ENCODE data around the gene KAT8. TPM values are rescaled to one million over a fixed set of nuclear protein-coding genes. Genes with fewer than 3 reads are reported as not detected.
A peak's percentile ranks its signal among the peaks of the same experiment; 100 is the strongest.

KAT8 gene
- total RNA-seq, 2 donors from 2014 or later: 51.0 to 55.8 TPM

DNA sequence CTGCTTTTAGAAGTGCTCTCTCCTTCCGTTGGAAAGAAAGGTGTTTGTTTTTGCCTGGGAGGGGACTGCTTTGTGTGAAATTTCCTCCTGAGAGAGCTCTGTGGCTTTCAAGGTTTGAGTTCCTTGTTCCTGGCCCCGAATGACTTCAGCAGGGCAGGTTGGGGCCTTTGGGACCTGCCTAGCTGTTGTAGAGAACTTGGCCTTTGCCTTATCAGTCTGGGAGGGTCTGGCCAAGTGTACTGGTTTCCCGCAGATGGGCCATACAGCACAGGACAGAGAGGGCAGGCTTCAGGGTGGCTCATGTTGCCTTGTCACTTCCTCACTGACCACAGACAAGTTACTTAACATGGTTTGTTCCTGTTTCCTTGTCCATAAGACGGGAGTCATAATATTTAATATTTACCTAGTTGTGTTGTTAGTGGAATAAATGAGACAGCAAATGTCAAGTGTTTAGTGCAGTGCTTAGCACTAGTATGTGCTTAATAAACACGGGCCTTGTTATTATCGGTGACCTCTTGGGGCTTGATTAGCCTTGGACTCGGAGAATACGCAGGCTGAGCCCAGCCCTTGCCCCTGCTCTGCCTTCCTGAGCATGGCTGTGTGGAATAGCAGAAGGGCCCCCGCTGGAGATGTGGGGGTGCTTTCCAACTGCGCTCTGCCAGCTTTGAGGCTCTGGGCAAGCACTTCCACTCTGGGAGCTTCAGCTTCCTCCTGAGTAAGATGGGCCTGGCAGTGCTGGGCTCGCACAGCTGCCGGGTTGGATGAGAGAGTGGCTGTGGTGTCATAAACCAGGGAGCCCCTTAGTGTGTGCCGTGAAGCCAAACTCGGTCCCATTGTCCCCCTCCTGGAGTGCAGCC lies 11.5 kb downstream of the KAT8 start:
- 91 to 99% methylated on average over 10 to 14 of the region's 14 CpGs for WGBS, 2 experiments (ENCODE audit: insufficient coverage in 1 of 2, insufficient read length in 1 of 2)
- H3K4me3 Mint-ChIP-seq: no peak overlapping the region
- H3K27me3 Mint-ChIP-seq (ENCODE audit: insufficient read depth): no peaks in the 10 kb centered on the region
- Histone ChIP-seq H3K27ac (ENCODE audit: low read depth, low read length) (no peak overlapping the region), H3K9me3 (ENCODE audit: control insufficient read depth, low read length) (no peaks in the 10 kb centered on the region), H3K9ac (ENCODE audit: extremely low read depth, low read length, poor library complexity, severe bottlenecking) (no peak overlapping the region), H3K27me3 (ENCODE audit: control insufficient read depth, insufficient read depth, low read length, poor library complexity, severe bottlenecking) (no peaks in the 10 kb centered on the region), H3K36me3 (ENCODE audit: control insufficient read depth, insufficient read depth, low read length) (peaks cover 19% of the 10 kb centered on the region), H3K4me3 (ENCODE audit: low read length) (no peak overlapping the region), H3K4me1 (ENCODE audit: control insufficient read depth, insufficient read depth, low read length) (peaks cover 7% of the 10 kb centered on the region)
- peaks cover 15% of the 10 kb centered on the region for H3K4me1 Mint-ChIP-seq
- no peak for DNase-seq
- no peaks in the 10 kb centered on the region for H3K9me3 Mint-ChIP-seq
- TF ChIP-seq, protein P1, sequence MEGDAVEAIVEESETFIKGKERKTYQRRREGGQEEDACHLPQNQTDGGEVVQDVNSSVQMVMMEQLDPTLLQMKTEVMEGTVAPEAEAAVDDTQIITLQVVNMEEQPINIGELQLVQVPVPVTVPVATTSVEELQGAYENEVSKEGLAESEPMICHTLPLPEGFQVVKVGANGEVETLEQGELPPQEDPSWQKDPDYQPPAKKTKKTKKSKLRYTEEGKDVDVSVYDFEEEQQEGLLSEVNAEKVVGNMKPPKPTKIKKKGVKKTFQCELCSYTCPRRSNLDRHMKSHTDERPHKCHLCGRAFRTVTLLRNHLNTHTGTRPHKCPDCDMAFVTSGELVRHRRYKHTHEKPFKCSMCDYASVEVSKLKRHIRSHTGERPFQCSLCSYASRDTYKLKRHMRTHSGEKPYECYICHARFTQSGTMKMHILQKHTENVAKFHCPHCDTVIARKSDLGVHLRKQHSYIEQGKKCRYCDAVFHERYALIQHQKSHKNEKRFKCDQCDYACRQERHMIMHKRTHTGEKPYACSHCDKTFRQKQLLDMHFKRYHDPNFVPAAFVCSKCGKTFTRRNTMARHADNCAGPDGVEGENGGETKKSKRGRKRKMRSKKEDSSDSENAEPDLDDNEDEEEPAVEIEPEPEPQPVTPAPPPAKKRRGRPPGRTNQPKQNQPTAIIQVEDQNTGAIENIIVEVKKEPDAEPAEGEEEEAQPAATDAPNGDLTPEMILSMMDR (conservative IDR thresholded peaks at IDR 0.05): no peak
- H3K36me3 Mint-ChIP-seq (ENCODE audit: low read depth): peaks cover 30% of the 10 kb centered on the region
- no peak overlapping the region for H3K27ac Mint-ChIP-seq

GRCh38 chr16:31129568-31130335 lies 12.3 kb downstream of the KAT8 start:
- H3K9me3 Mint-ChIP-seq: no peaks in the 10 kb centered on the region

DNA sequence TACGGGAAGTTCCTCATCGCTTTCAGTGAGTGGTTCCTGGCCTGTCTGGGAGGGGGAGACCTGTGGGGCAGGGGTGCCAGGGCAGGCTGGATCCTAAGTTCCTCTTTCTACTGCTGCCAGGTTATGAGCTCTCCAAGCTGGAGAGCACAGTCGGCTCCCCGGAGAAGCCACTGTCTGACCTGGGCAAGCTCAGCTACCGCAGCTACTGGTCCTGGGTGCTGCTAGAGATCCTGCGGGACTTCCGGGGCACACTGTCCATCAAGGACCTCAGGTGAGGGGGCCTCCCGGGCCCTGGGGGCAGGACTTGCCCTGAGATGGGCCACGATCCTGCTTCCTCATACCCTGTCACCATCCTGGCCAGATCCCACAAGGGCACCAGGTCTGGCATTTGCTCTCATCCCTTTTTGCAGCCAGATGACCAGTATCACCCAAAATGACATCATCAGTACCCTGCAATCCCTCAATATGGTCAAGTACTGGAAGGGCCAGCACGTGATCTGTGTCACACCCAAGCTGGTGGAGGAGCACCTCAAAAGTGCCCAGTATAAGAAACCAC lies 12.9 kb downstream of the KAT8 start:
- peaks cover 26% of the 10 kb centered on the region for H3K36me3 Mint-ChIP-seq (ENCODE audit: low read depth)
- peaks cover 10% of the 10 kb centered on the region for H3K4me1 ChIP-seq (ENCODE audit: control insufficient read depth, insufficient read depth, low read length)
- no peaks in the 10 kb centered on the region for H3K27me3 Mint-ChIP-seq (ENCODE audit: insufficient read depth)
- DNase-seq: no peak
- no peak overlapping the region for H3K9ac ChIP-seq (ENCODE audit: extremely low read depth, low read length, poor library complexity, severe bottlenecking)
- no peak overlapping the region for H3K27ac ChIP-seq (ENCODE audit: low read depth, low read length)
- peak overlapping the region; percentile 48 for H3K27ac Mint-ChIP-seq
- H3K9me3 Mint-ChIP-seq: no peaks in the 10 kb centered on the region
- H3K4me3 ChIP-seq (ENCODE audit: low read length): no peak overlapping the region
- no peaks in the 10 kb centered on the region for H3K9me3 ChIP-seq (ENCODE audit: control insufficient read depth, low read length)
- H3K4me3 Mint-ChIP-seq: no peak overlapping the region
- peaks cover 19% of the 10 kb centered on the region for H3K36me3 ChIP-seq (ENCODE audit: control insufficient read depth, insufficient read depth, low read length)
- WGBS, 2 experiments (ENCODE audit: insufficient coverage in 1 of 2, insufficient read length in 1 of 2): 96 to 100% methylated on average over 4 to 10 of the region's 10 CpGs
- H3K27me3 ChIP-seq (ENCODE audit: control insufficient read depth, insufficient read depth, low read length, poor library complexity, severe bottlenecking): no peaks in the 10 kb centered on the region
- peaks cover 21% of the 10 kb centered on the region for H3K4me1 Mint-ChIP-seq
- TF ChIP-seq, protein P1 (conservative IDR thresholded peaks at IDR 0.05): no peak

More at GRCh38 chr16:31129568-31130335, 12.3 kb downstream of the KAT8 start:
- H3K4me3 ChIP-seq (ENCODE audit: low read length): no peak overlapping the region
- no peaks in the 10 kb centered on the region for H3K27me3 ChIP-seq (ENCODE audit: control insufficient read depth, insufficient read depth, low read length, poor library complexity, severe bottlenecking)
- 92 to 94% methylated on average over 25 to 29 of the region's 29 CpGs for WGBS, 2 experiments (ENCODE audit: insufficient coverage in 1 of 2, insufficient read length in 1 of 2)
- TF ChIP-seq, protein P1 (conservative IDR thresholded peaks at IDR 0.05): no peak
- no peaks in the 10 kb centered on the region for H3K27me3 Mint-ChIP-seq (ENCODE audit: insufficient read depth)
- H3K36me3 ChIP-seq (ENCODE audit: control insufficient read depth, insufficient read depth, low read length): peaks cover 19% of the 10 kb centered on the region
- H3K27ac Mint-ChIP-seq: peak overlapping the region; percentile 66
- no peak overlapping the region for H3K9ac ChIP-seq (ENCODE audit: extremely low read depth, low read length, poor library complexity, severe bottlenecking)
- H3K4me3 Mint-ChIP-seq: no peak overlapping the region
- peaks cover 26% of the 10 kb centered on the region for H3K36me3 Mint-ChIP-seq (ENCODE audit: low read depth)
- H3K4me1 ChIP-seq (ENCODE audit: control insufficient read depth, insufficient read depth, low read length): peaks cover 10% of the 10 kb centered on the region
- no peaks in the 10 kb centered on the region for H3K9me3 ChIP-seq (ENCODE audit: control insufficient read depth, low read length)
- DNase-seq: no peak
- no peak overlapping the region for H3K27ac ChIP-seq (ENCODE audit: low read depth, low read length)
- peaks cover 21% of the 10 kb centered on the region for H3K4me1 Mint-ChIP-seq

All from endodermal cell (in vitro differentiated cells).